ENCODE data around the gene PPP2R2C. TPM values are rescaled to one million over a fixed set of nuclear protein-coding genes. Genes with fewer than 3 reads are reported as not detected.

PPP2R2C gene
- polyA plus RNA-seq, 4 donors: 0.16 to 2.3 (median 0.81) TPM; not detected in 1

DNA sequence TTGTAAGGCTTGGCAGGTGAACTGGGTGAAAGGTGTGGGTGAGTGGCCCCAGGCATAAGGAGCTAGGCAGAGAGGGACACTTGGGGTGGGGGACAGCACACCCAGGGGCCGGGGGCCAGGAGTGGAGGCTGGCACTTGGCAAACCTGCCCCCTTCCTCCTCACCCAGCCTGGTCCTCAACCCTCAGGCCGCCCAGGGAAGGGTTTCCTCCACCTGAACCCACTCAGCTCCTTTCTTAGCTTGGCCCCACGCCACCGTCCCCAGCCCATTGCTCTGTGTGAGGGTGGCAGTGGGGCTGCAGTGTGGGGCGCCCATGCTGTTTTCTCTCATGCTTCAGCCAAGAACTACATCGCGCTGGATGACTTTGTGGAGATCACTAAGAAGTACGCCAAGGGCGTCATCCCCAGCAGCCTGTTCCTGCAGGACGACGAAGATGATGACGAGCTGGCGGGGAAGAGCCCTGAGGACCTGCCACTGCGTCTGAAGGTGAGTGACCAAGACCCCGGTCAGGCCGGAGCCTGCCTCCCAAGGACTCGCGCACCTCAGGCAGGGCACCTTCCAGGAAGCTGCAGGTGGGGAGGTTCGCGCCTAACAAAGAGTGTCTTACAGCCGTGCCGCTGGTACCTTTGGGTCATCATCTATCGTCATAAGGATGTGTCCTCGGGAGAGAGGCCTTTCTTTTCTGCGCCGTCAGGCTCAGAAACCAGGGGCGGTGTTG lies 177.6 kb downstream of the PPP2R2C start:
- no peaks in the 10 kb centered on the region for H3K27me3 ChIP-seq (ENCODE audit: control insufficient read depth in 3 of 3, insufficient read depth in 3 of 3, low read length in 3 of 3)
- DNase-seq (no peak), FAIRE-seq (no peak)
- no peak overlapping the region for H3K27ac ChIP-seq (ENCODE audit: low read depth in 1 of 3, low read length in 2 of 3)
- peaks cover 0 to 82% (median 4%) of the 10 kb centered on the region in 3 donors for H3K36me3 ChIP-seq (ENCODE audit: control insufficient read depth in 3 of 3, insufficient read depth in 2 of 3, low read depth in 1 of 3, low read length in 3 of 3)
- 94 to 95% (median 95%) methylated on average over 26 to 27 of the region's 27 CpGs for WGBS, 3 donors
- no peaks in the 10 kb centered on the region for H3K4me1 ChIP-seq (ENCODE audit: control insufficient read depth in 3 of 3, insufficient read depth in 2 of 3, low read depth in 1 of 3, low read length in 2 of 3)
- H3K4me3 ChIP-seq (ENCODE audit: low read depth in 1 of 3, low read length in 3 of 3): no peak overlapping the region
- no peaks in the 10 kb centered on the region for H3K9me3 ChIP-seq (ENCODE audit: control insufficient read depth in 2 of 2, insufficient read depth in 1 of 2, low read depth in 1 of 2, low read length in 1 of 2)

DNA sequence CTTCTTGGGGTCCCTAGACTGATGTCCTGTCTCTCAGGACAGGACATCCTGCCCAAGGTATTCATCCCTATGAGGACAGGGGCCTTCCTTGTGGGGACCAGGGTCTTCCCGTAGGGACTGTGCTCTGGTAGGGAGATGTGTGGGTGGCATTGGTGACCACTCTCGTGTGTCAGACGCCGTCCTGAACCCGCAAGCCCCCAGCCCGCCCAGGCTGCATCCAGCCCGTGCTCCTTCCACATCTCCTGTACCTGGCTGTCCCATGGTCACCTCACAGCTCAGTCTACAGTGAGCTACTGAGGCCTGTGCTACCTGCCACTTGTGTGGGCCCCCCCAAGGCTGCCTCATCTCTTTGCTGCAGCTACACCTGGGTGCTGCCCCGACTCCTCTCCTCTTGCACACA lies 178.8 kb downstream of the PPP2R2C start:
- Histone ChIP-seq H3K27me3 (ENCODE audit: control insufficient read depth in 3 of 3, insufficient read depth in 3 of 3, low read length in 3 of 3) (no peaks in the 10 kb centered on the region), H3K27ac (ENCODE audit: low read depth in 1 of 3, low read length in 2 of 3) (no peak overlapping the region), H3K4me1 (ENCODE audit: control insufficient read depth in 3 of 3, insufficient read depth in 2 of 3, low read depth in 1 of 3, low read length in 2 of 3) (no peaks in the 10 kb centered on the region), H3K4me3 (ENCODE audit: low read depth in 1 of 3, low read length in 3 of 3) (no peak overlapping the region), H3K9me3 (ENCODE audit: control insufficient read depth in 2 of 2, insufficient read depth in 1 of 2, low read depth in 1 of 2, low read length in 1 of 2) (no peaks in the 10 kb centered on the region), H3K36me3 (ENCODE audit: control insufficient read depth in 3 of 3, insufficient read depth in 2 of 3, low read depth in 1 of 3, low read length in 3 of 3) (peaks cover 0 to 84% (median 7%) of the 10 kb centered on the region in 3 donors)
- WGBS, 3 donors: 88 to 93% (median 92%) methylated on average over 8 of the region's 8 CpGs
- FAIRE-seq (no peak), DNase-seq (no peak)

DNA sequence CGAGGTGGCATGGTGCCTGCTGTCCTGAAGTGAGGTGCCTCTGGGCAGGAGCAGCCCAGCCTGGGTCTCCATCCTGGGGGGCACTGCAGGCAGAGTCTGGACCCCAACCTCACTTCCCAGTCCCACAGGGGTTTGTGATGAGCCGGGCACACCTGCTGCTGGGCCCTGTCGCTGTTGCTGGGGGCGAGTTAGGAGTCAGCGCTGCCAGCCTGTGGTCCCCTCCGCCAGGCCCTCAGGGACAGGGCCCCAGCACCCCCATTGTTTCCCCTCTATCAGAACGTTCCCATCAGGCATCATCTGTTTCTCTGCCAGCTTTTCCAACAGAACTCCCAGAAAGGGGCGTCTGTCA lies 179.3 kb downstream of the PPP2R2C start:
- no peak for DNase-seq
- H3K4me1 ChIP-seq (ENCODE audit: control insufficient read depth in 3 of 3, insufficient read depth in 2 of 3, low read depth in 1 of 3, low read length in 2 of 3): no peaks in the 10 kb centered on the region
- H3K27ac ChIP-seq (ENCODE audit: low read depth in 1 of 3, low read length in 2 of 3): no peak overlapping the region
- peaks cover 0 to 87% (median 7%) of the 10 kb centered on the region in 3 donors for H3K36me3 ChIP-seq (ENCODE audit: control insufficient read depth in 3 of 3, insufficient read depth in 2 of 3, low read depth in 1 of 3, low read length in 3 of 3)
- 88 to 94% (median 90%) methylated on average over 7 to 8 of the region's 8 CpGs for WGBS, 3 donors
- no peaks in the 10 kb centered on the region for H3K27me3 ChIP-seq (ENCODE audit: control insufficient read depth in 3 of 3, insufficient read depth in 3 of 3, low read length in 3 of 3)
- no peak overlapping the region for H3K4me3 ChIP-seq (ENCODE audit: low read depth in 1 of 3, low read length in 3 of 3)
- no peaks in the 10 kb centered on the region for H3K9me3 ChIP-seq (ENCODE audit: control insufficient read depth in 2 of 2, insufficient read depth in 1 of 2, low read depth in 1 of 2, low read length in 1 of 2)
- no peak for FAIRE-seq

DNA sequence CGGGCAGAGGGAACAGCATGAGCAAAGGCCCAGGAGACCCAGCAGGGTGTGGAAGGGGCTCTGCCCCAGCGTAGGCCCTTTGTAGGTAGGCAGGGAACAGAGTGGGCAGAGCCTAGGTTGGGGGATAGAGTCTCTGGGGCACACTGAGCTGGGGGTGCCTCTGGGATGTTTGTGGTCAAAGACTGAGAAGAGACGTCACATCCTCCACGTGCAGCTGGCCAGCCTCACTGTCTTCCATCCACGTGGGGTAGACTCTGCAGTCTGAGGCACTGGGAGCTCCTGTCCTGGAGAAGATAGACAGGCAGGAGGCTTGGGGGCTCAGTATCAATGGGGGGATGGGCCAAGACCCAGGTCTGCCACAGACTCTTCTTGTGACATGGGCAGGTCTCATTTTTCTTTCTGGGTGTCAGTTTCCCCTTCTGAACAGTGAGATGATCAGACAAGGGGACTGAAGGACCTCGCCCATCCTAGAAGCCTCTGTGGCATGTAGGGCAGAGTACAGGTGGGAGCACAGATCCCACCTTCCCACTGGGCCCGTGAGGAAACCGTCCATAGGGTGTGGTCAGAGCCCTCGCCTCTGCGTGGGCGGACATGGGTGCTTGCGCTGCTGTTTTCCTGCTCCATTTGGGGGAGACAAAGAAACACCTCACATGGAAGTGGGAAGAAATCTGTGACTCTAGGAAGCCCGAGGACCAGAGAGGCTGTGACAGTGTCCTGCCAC lies 179.9 kb downstream of the PPP2R2C start:
- H3K27ac ChIP-seq (ENCODE audit: low read depth in 1 of 3, low read length in 2 of 3): no peak overlapping the region
- 74 to 79% (median 78%) methylated on average over 13 of the region's 13 CpGs for WGBS, 3 donors
- peaks cover 0 to 89% (median 7%) of the 10 kb centered on the region in 3 donors for H3K36me3 ChIP-seq (ENCODE audit: control insufficient read depth in 3 of 3, insufficient read depth in 2 of 3, low read depth in 1 of 3, low read length in 3 of 3)
- no peaks in the 10 kb centered on the region for H3K4me1 ChIP-seq (ENCODE audit: control insufficient read depth in 3 of 3, insufficient read depth in 2 of 3, low read depth in 1 of 3, low read length in 2 of 3)
- no peak overlapping the region for H3K4me3 ChIP-seq (ENCODE audit: low read depth in 1 of 3, low read length in 3 of 3)
- no peaks in the 10 kb centered on the region for H3K27me3 ChIP-seq (ENCODE audit: control insufficient read depth in 3 of 3, insufficient read depth in 3 of 3, low read length in 3 of 3)
- no peak for FAIRE-seq
- no peak for DNase-seq
- no peaks in the 10 kb centered on the region for H3K9me3 ChIP-seq (ENCODE audit: control insufficient read depth in 2 of 2, insufficient read depth in 1 of 2, low read depth in 1 of 2, low read length in 1 of 2)

DNA sequence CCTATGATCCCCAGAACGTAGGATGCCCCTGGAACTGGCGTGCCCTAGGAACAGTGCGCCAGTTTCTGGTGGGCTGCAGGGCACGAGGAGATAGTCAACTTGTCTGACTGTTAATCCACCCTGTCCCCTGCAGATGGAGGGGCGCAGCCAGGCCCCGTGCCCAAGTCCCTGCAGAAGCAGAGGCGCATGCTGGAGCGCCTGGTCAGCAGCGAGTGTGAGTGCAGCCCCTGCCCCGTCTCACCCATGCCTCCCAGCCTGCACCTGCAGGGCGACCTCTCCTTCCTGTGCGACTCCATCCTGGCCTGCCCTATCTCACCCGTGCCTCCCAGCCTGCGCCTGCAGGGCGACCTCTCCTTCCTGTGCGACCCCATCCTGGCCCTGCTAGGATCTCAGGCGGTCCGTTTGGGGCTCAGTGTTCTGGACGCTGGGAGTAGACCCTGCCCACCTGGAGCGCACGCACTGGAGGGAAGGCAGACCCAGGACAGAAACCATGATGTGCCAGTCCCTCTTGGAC lies 180.6 kb downstream of the PPP2R2C start:
- H3K4me1 ChIP-seq (ENCODE audit: control insufficient read depth in 3 of 3, insufficient read depth in 2 of 3, low read depth in 1 of 3, low read length in 2 of 3): no peaks in the 10 kb centered on the region
- H3K4me3 ChIP-seq (ENCODE audit: low read depth in 1 of 3, low read length in 3 of 3): no peak overlapping the region
- H3K27ac ChIP-seq (ENCODE audit: low read depth in 1 of 3, low read length in 2 of 3): no peak overlapping the region
- WGBS, 3 donors: 82 to 93% (median 91%) methylated on average over 21 of the region's 21 CpGs
- DNase-seq: no peak
- FAIRE-seq: no peak
- H3K27me3 ChIP-seq (ENCODE audit: control insufficient read depth in 3 of 3, insufficient read depth in 3 of 3, low read length in 3 of 3): no peaks in the 10 kb centered on the region
- peaks cover 0 to 93% (median 7%) of the 10 kb centered on the region in 3 donors for H3K36me3 ChIP-seq (ENCODE audit: control insufficient read depth in 3 of 3, insufficient read depth in 2 of 3, low read depth in 1 of 3, low read length in 3 of 3)
- no peaks in the 10 kb centered on the region for H3K9me3 ChIP-seq (ENCODE audit: control insufficient read depth in 2 of 2, insufficient read depth in 1 of 2, low read depth in 1 of 2, low read length in 1 of 2)

DNA sequence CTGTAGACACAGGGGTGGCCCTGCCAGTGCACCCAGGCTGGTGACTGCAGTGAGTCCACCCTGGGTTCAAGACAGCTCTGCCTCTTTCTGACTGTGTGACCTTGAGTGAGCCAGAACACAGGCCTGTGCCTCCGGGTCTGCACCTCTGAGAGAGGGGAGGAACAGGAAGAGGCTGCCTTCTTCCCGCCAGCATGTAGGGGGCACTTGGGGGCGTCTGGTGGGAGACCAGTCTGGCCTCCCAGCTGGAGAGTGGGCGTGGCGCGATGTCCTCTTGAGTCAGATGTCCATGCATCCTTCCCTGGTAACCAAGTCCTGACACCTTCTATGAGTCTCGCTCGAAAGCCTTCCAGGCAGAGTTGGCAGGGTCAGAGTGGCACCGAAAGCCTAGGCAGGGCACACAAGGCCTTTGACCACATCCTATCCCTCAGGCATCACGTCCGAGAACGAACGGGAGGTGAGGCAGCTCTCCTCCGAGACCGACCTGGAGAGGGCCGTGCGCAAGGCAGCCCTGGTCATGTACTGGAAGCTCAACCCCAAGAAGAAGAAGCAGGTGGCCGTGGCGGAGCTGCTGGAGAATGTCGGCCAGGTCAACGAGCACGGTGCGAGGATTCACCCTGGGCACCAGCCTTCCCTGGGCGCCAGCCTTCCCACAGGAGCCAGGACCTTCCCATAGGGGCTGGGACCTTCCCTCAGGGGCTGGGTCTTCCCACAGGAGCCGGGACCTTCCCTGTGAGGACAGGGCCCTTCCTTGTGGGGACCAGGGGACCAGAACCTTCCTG lies 181.5 kb downstream of the PPP2R2C start:
- Histone ChIP-seq H3K4me3 (ENCODE audit: low read depth in 1 of 3, low read length in 3 of 3) (no peak overlapping the region), H3K9me3 (ENCODE audit: control insufficient read depth in 2 of 2, insufficient read depth in 1 of 2, low read depth in 1 of 2, low read length in 1 of 2) (no peaks in the 10 kb centered on the region), H3K36me3 (ENCODE audit: control insufficient read depth in 3 of 3, insufficient read depth in 2 of 3, low read depth in 1 of 3, low read length in 3 of 3) (peaks cover 0 to 91% (median 3%) of the 10 kb centered on the region in 3 donors), H3K27ac (ENCODE audit: low read depth in 1 of 3, low read length in 2 of 3) (no peak overlapping the region), H3K4me1 (ENCODE audit: control insufficient read depth in 3 of 3, insufficient read depth in 2 of 3, low read depth in 1 of 3, low read length in 2 of 3) (no peaks in the 10 kb centered on the region), H3K27me3 (ENCODE audit: control insufficient read depth in 3 of 3, insufficient read depth in 3 of 3, low read length in 3 of 3) (no peaks in the 10 kb centered on the region)
- WGBS, 3 donors: 87 to 91% (median 89%) methylated on average over 25 of the region's 25 CpGs
- DNase-seq (no peak), FAIRE-seq (no peak)

DNA sequence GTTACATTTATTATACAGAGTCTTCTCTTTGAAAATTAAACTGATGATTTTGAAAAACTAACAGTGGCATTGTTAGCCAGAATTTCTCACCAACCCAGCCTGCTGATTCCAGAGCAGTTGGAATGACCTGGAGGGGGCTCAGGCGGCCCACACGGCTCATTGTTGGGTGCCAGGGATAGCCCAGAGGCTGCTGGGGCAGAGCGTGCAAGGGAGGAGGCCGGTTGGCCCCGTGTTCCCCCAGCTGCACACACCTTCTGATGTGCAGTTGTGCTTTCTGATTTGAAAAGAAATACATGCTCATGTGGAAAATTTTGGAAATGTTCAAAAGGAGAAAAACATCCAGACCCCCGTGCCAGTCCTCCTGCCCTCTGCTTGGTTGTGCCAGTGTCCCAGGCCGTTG lies 182.2 kb downstream of the PPP2R2C start:
- Histone ChIP-seq H3K27me3 (ENCODE audit: control insufficient read depth in 3 of 3, insufficient read depth in 3 of 3, low read length in 3 of 3) (no peaks in the 10 kb centered on the region), H3K4me1 (ENCODE audit: control insufficient read depth in 3 of 3, insufficient read depth in 2 of 3, low read depth in 1 of 3, low read length in 2 of 3) (no peaks in the 10 kb centered on the region), H3K27ac (ENCODE audit: low read depth in 1 of 3, low read length in 2 of 3) (no peak overlapping the region), H3K9me3 (ENCODE audit: control insufficient read depth in 2 of 2, insufficient read depth in 1 of 2, low read depth in 1 of 2, low read length in 1 of 2) (no peaks in the 10 kb centered on the region), H3K4me3 (ENCODE audit: low read depth in 1 of 3, low read length in 3 of 3) (no peak overlapping the region), H3K36me3 (ENCODE audit: control insufficient read depth in 3 of 3, insufficient read depth in 2 of 3, low read depth in 1 of 3, low read length in 3 of 3) (peaks cover 0 to 91% (median 3%) of the 10 kb centered on the region in 3 donors)
- FAIRE-seq (no peak), DNase-seq (no peak)
- WGBS, 3 donors: 87 to 93% (median 88%) methylated on average over 7 of the region's 7 CpGs

DNA sequence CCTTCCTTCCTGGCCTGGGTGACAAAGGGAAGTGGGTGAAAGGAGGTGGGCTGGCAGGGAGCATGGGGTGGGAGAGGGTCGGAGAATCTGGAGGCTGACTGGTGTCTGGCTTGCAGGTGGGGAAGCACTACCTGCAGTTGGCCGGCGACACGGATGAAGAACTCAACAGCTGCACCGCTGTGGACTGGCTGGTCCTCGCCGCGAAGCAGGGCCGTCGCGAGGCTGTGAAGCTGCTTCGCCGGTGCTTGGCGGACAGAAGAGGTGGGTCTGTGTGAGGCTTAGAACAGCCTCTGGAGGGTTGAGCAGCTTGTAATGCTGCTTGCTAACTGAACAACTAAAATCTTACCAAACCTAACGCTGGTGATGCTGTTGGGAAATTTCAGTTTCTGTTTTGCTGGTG lies 183.5 kb downstream of the PPP2R2C start:
- H3K27me3 ChIP-seq (ENCODE audit: control insufficient read depth in 3 of 3, insufficient read depth in 3 of 3, low read length in 3 of 3): no peaks in the 10 kb centered on the region
- DNase-seq (no peak), FAIRE-seq (no peak)
- H3K4me3 ChIP-seq (ENCODE audit: low read depth in 1 of 3, low read length in 3 of 3): no peak overlapping the region
- H3K27ac ChIP-seq (ENCODE audit: low read depth in 1 of 3, low read length in 2 of 3): no peak overlapping the region
- H3K4me1 ChIP-seq (ENCODE audit: control insufficient read depth in 3 of 3, insufficient read depth in 2 of 3, low read depth in 1 of 3, low read length in 2 of 3): no peaks in the 10 kb centered on the region
- no peaks in the 10 kb centered on the region for H3K9me3 ChIP-seq (ENCODE audit: control insufficient read depth in 2 of 2, insufficient read depth in 1 of 2, low read depth in 1 of 2, low read length in 1 of 2)
- WGBS, 3 donors: 93% methylated on average over 15 of the region's 15 CpGs
- H3K36me3 ChIP-seq (ENCODE audit: control insufficient read depth in 3 of 3, insufficient read depth in 2 of 3, low read depth in 1 of 3, low read length in 3 of 3): peaks cover 0 to 85% (median 3%) of the 10 kb centered on the region in 3 donors
